Loucy (cell line): ENCODE results near the gene MSH2.

Experiments used
- H2AFZ ChIP-seq: fragments of 200-600 bp; sonication (generic); 2 replicates; pipeline ENCODE4 v1.6.0; 2016; ENCODE audit warnings: antibody characterized with exemption, mild to moderate bottlenecking, low read length, moderate library complexity
- H3F3A ChIP-seq: fragments of 200-600 bp; 2 replicates; pipeline ENCODE4 v1.6.0; 2016; ENCODE audit warnings: antibody characterized with exemption, low read depth, mild to moderate bottlenecking
- H3K27me3 ChIP-seq: fragments of 200-600 bp; sonication (generic); 2 replicates; pipeline ENCODE4 v1.6.1; 2014; ENCODE audit warnings: low read length, mild to moderate bottlenecking; ENCODE audit not compliant: insufficient read depth, poor library complexity, severe bottlenecking
- H3K36me3 ChIP-seq: fragments of 200-600 bp; sonication (generic); 2 replicates; pipeline ENCODE4 v1.6.1; 2016; ENCODE audit warnings: low read length; ENCODE audit not compliant: insufficient read depth
- H3K4me1 ChIP-seq: fragments of 200-600 bp; sonication (generic); 2 replicates; pipeline ENCODE4 v1.5.1; 2014; ENCODE audit warnings: low read length, mild to moderate bottlenecking; ENCODE audit not compliant: insufficient read depth, poor library complexity, severe bottlenecking
- H3K4me2 ChIP-seq: fragments of 200-600 bp; sonication (generic); 2 replicates; pipeline ENCODE4 v1.6.0; 2014; ENCODE audit warnings: antibody characterized with exemption, low read length, low read depth, mild to moderate bottlenecking; ENCODE audit not compliant: poor library complexity, severe bottlenecking
- H3K4me3 ChIP-seq: fragments of 200-600 bp; sonication (generic); 2 replicates; pipeline ENCODE4 v1.5.1; 2014; ENCODE audit warnings: low read length, mild to moderate bottlenecking, mixed read lengths; ENCODE audit not compliant: poor library complexity, severe bottlenecking
- H3K79me2 ChIP-seq: fragments of 200-600 bp; sonication (generic); 2 replicates; pipeline ENCODE4 v1.6.1; 2014; ENCODE audit warnings: low read length; ENCODE audit not compliant: insufficient read depth
- H3K9ac ChIP-seq: fragments of 200-600 bp; sonication (generic); 2 replicates; pipeline ENCODE4 v1.6.0; 2014; ENCODE audit warnings: mild to moderate bottlenecking, low read depth, low read length, moderate library complexity; ENCODE audit not compliant: poor library complexity, severe bottlenecking
- H3K9me2 ChIP-seq: fragments of 200-600 bp; sonication (generic); replicated peaks from 2 replicates; pipeline ENCODE4 v1.6.1; 2016; ENCODE audit warnings: low read depth, low read length, mixed read lengths
- H3K9me3 ChIP-seq: fragments of 200-600 bp; sonication (generic); 2 replicates; pipeline ENCODE4 v1.6.1; 2014; ENCODE audit warnings: mild to moderate bottlenecking, antibody characterized with exemption, low read length, low read depth; ENCODE audit not compliant: insufficient read depth
- H4K20me1 ChIP-seq: fragments of 200-600 bp; sonication (generic); 2 replicates; pipeline ENCODE4 v1.6.0; 2014; ENCODE audit warnings: antibody characterized with exemption, low read length, mild to moderate bottlenecking; ENCODE audit not compliant: insufficient read depth, poor library complexity, severe bottlenecking
- CTCF ChIP-seq: fragments of 200-600 bp; sonication (generic); conservative IDR thresholded peaks from 2 replicates; pipeline ENCODE4 v1.5.1; 2014; ENCODE audit warnings: mild to moderate bottlenecking, antibody characterized with exemption, low read length
- EZH2phosphoT487 ChIP-seq: fragments of 200-600 bp; IDR thresholded peaks from 2 replicates; pipeline ENCODE4 v1.6.1; 2018; ENCODE audit warnings: antibody characterized with exemption, mild to moderate bottlenecking, moderate library complexity, borderline replicate concordance

MSH2 gene

GRCh38 chr2:47483191-47483590 lies 80.2 kb downstream of the MSH2 start:
- no peaks in the 10 kb centered on the region for H3K9me3 ChIP-seq
- no peak overlapping the region for H3K4me2 ChIP-seq
- H3K4me3 ChIP-seq, result no peak overlapping the region
- peaks cover 53% of the 10 kb centered on the region for H3K36me3 ChIP-seq
- H2AFZ ChIP-seq, result no peak overlapping the region
- H4K20me1 ChIP-seq, result no peaks in the 10 kb centered on the region
- no peaks in the 10 kb centered on the region for H3K27me3 ChIP-seq
- H3K79me2 ChIP-seq, result no peaks in the 10 kb centered on the region
- no peaks in the 10 kb centered on the region for H3K9me2 ChIP-seq
- H3F3A ChIP-seq, result no peaks in the 10 kb centered on the region
- no peak for TF ChIP-seq EZH2phosphoT487
- no peak overlapping the region for H3K9ac ChIP-seq
- H3K4me1 ChIP-seq, result peaks cover 17% of the 10 kb centered on the region

- H3K4me1 ChIP-seq, result peaks cover 17% of the 10 kb centered on the region
- H3K27me3 ChIP-seq, result no peaks in the 10 kb centered on the region
- no peak overlapping the region for H2AFZ ChIP-seq
- no peak for TF ChIP-seq CTCF
- TF ChIP-seq EZH2phosphoT487, result no peak
- no peak overlapping the region for H3K4me3 ChIP-seq
- H3K4me2 ChIP-seq, result no peak overlapping the region
- no peaks in the 10 kb centered on the region for H3K79me2 ChIP-seq
- no peaks in the 10 kb centered on the region for H3F3A ChIP-seq
- H3K9me2 ChIP-seq, result no peaks in the 10 kb centered on the region
- no peak overlapping the region for H3K9ac ChIP-seq
- H4K20me1 ChIP-seq, result no peaks in the 10 kb centered on the region
- peaks cover 45% of the 10 kb centered on the region for H3K36me3 ChIP-seq
- no peaks in the 10 kb centered on the region for H3K9me3 ChIP-seq
Measured at GRCh38 chr2:47484396-47484795, 81.4 kb downstream of the MSH2 start.

- Histone ChIP-seq H3K4me3 (no peak overlapping the region), H3K4me2 (no peak overlapping the region), H3K4me1 (peaks cover 17% of the 10 kb centered on the region), H3F3A (no peaks in the 10 kb centered on the region), H3K9me2 (no peaks in the 10 kb centered on the region), H3K36me3 (peaks cover 42% of the 10 kb centered on the region), H3K27me3 (no peaks in the 10 kb centered on the region), H2AFZ (no peak overlapping the region), H3K79me2 (no peaks in the 10 kb centered on the region), H3K9ac (no peak overlapping the region), H3K9me3 (no peaks in the 10 kb centered on the region), H4K20me1 (no peaks in the 10 kb centered on the region)
- TF ChIP-seq CTCF (no peak), EZH2phosphoT487 (no peak)
Measured at GRCh38 chr2:47485177-47485576, 82.2 kb downstream of the MSH2 start.

GRCh38 chr2:47485751-47486300 lies 82.9 kb downstream of the MSH2 start:
- Histone ChIP-seq H4K20me1 (no peaks in the 10 kb centered on the region), H3K36me3 (peaks cover 37% of the 10 kb centered on the region)

More at GRCh38 chr2:47485751-47486300, 82.9 kb downstream of the MSH2 start:
- no peak overlapping the region for H3K9ac ChIP-seq
- H3K4me3 ChIP-seq, result no peak overlapping the region
- peaks cover 17% of the 10 kb centered on the region for H3K4me1 ChIP-seq
- no peaks in the 10 kb centered on the region for H3K9me3 ChIP-seq
- no peaks in the 10 kb centered on the region for H3K27me3 ChIP-seq
- no peak for TF ChIP-seq CTCF
- no peak for TF ChIP-seq EZH2phosphoT487
- no peaks in the 10 kb centered on the region for H3K79me2 ChIP-seq
- no peaks in the 10 kb centered on the region for H3F3A ChIP-seq
- H3K4me2 ChIP-seq, result no peak overlapping the region
- H3K9me2 ChIP-seq, result no peaks in the 10 kb centered on the region
- H2AFZ ChIP-seq, result no peak overlapping the region
